H9 (cell line): ENCODE data around the gene DCAF11. TPM values are rescaled to one million over a fixed set of nuclear protein-coding genes. Genes with fewer than 3 reads are reported as not detected.

Source experiments
- DNase-seq: peaks from one replicate; pipeline ENCODE4 v3.0.0-alpha.2; 2017
- H2AFZ ChIP-seq: one replicate; pipeline ENCODE4 v1.6.1; 2013; ENCODE audit warnings: mild to moderate bottlenecking, low read length, control low read depth, moderate library complexity
- H2AK5ac ChIP-seq: 2 replicates; pipeline ENCODE4 v1.6.1; 2013; ENCODE audit warnings: low read length, control low read depth, mixed read lengths; ENCODE audit not compliant: insufficient read length
- H2BK120ac ChIP-seq: one replicate; pipeline ENCODE4 v1.6.1; 2013; ENCODE audit warnings: low read depth, mild to moderate bottlenecking, low read length, control low read depth, inconsistent platforms; ENCODE audit not compliant: poor library complexity, severe bottlenecking
- H2BK12ac ChIP-seq: 2 replicates; pipeline ENCODE4 v1.6.1; 2013; ENCODE audit warnings: low read length, control low read depth, mixed read lengths, low read depth; ENCODE audit not compliant: insufficient read length
- H2BK15ac ChIP-seq: 2 replicates; pipeline ENCODE4 v1.6.1; 2013; ENCODE audit warnings: low read depth, low read length, control low read depth
- H2BK20ac ChIP-seq: one replicate; pipeline ENCODE4 v1.6.1; 2013; ENCODE audit warnings: low read depth, mild to moderate bottlenecking, low read length, control low read depth, inconsistent platforms; ENCODE audit not compliant: poor library complexity, severe bottlenecking
- H2BK5ac ChIP-seq: 2 replicates; pipeline ENCODE4 v1.6.1; 2013; ENCODE audit warnings: low read length, control low read depth, mixed read lengths; ENCODE audit not compliant: insufficient read length
- H3K14ac ChIP-seq: 2 replicates; pipeline ENCODE4 v1.6.1; 2013; ENCODE audit warnings: low read length, control low read depth; ENCODE audit not compliant: insufficient read depth
- H3K18ac ChIP-seq: 2 replicates; pipeline ENCODE4 v1.6.1; 2013; ENCODE audit warnings: low read depth, mild to moderate bottlenecking, mixed read lengths, low read length, control low read depth; ENCODE audit not compliant: insufficient read length
- H3K23ac ChIP-seq: 2 replicates; pipeline ENCODE4 v1.6.1; 2013; ENCODE audit warnings: low read length, control low read depth, mixed read lengths, low read depth; ENCODE audit not compliant: insufficient read length
- H3K23me2 ChIP-seq: 2 replicates; pipeline ENCODE4 v1.6.1; 2013; ENCODE audit warnings: low read depth, mild to moderate bottlenecking, mixed read lengths, low read length, control low read depth; ENCODE audit not compliant: insufficient read length, poor library complexity, severe bottlenecking
- H3K27ac ChIP-seq: 2 replicates; pipeline ENCODE4 v1.5.1; 2013; ENCODE audit warnings: low read length, control low read depth, mixed read lengths, low read depth; ENCODE audit not compliant: insufficient read length
- H3K27me3 ChIP-seq: 2 replicates; pipeline ENCODE4 v1.6.1; 2013; ENCODE audit warnings: low read length, control low read depth, inconsistent platforms; ENCODE audit not compliant: insufficient read depth
- H3K4ac ChIP-seq: 2 replicates; pipeline ENCODE4 v1.6.1; 2013; ENCODE audit warnings: low read depth, mild to moderate bottlenecking, control low read depth, inconsistent platforms, low read length, moderate library complexity
- H3K4me1 ChIP-seq: 2 replicates; pipeline ENCODE4 v1.6.1; 2013; ENCODE audit warnings: low read length, control low read depth, inconsistent platforms; ENCODE audit not compliant: insufficient read depth
- H3K4me2 ChIP-seq: 2 replicates; pipeline ENCODE4 v1.6.1; 2013; ENCODE audit warnings: low read length, control low read depth, mixed read lengths; ENCODE audit not compliant: insufficient read length, insufficient read depth
- H3K56ac ChIP-seq: 2 replicates; pipeline ENCODE4 v1.6.1; 2013; ENCODE audit warnings: low read depth, mild to moderate bottlenecking, mixed read lengths, low read length, control low read depth; ENCODE audit not compliant: insufficient read length
- H3K79me1 ChIP-seq: 2 replicates; pipeline ENCODE4 v1.6.1; 2013; ENCODE audit warnings: low read depth, mild to moderate bottlenecking, moderate library complexity, low read length, control low read depth, inconsistent platforms; ENCODE audit not compliant: insufficient read depth, poor library complexity, severe bottlenecking
- H3K79me2 ChIP-seq: 2 replicates; pipeline ENCODE4 v1.6.1; 2013; ENCODE audit warnings: low read length, control low read depth, inconsistent platforms; ENCODE audit not compliant: insufficient read depth
- H3K9ac ChIP-seq: 2 replicates; pipeline ENCODE4 v1.6.1; 2013; ENCODE audit warnings: low read length, control low read depth, mixed read lengths; ENCODE audit not compliant: insufficient read length; ENCODE audit errors: extremely low read depth
- H3K9me3 ChIP-seq: one replicate; pipeline ENCODE4 v1.6.1; 2013; ENCODE audit warnings: low read depth, low read length, inconsistent platforms; ENCODE audit not compliant: control insufficient read depth
- H3T11ph ChIP-seq: one replicate; pipeline ENCODE4 v1.6.1; 2013; ENCODE audit warnings: mild to moderate bottlenecking, low read length, control low read depth, inconsistent platforms
- H4K20me1 ChIP-seq: one replicate; pipeline ENCODE4 v1.6.1; 2013; ENCODE audit not compliant: control insufficient read depth, insufficient read length, insufficient read depth
- H4K5ac ChIP-seq: 2 replicates; pipeline ENCODE4 v1.6.1; 2013; ENCODE audit warnings: low read depth, mild to moderate bottlenecking, mixed read lengths, low read length, control low read depth; ENCODE audit not compliant: insufficient read length
- H4K8ac ChIP-seq: replicated peaks from 2 replicates; pipeline ENCODE4 v1.6.1; 2013; ENCODE audit warnings: low read length, control low read depth, mixed read lengths, low read depth; ENCODE audit not compliant: insufficient read length
- H4K91ac ChIP-seq: 2 replicates; pipeline ENCODE4 v1.6.1; 2013; ENCODE audit warnings: low read depth, mild to moderate bottlenecking, moderate library complexity, mixed read lengths, low read length, control low read depth; ENCODE audit not compliant: insufficient read length
- H3K27ac Mint-ChIP-seq, 3 experiments: 2 replicates in 2 of 3; 3 replicates in 1 of 3; pipeline ENCODE4 v1.8.0; 2020 to 2021; ENCODE audit warnings: mixed read lengths in 3 of 3, mild to moderate bottlenecking in 1 of 3, moderate library complexity in 1 of 3
- H3K27me3 Mint-ChIP-seq: 2 replicates; pipeline ENCODE4 v1.8.0; 2021; ENCODE audit warnings: low read depth, mild to moderate bottlenecking, moderate library complexity, mixed read lengths
- H3K36me3 Mint-ChIP-seq, 3 experiments: 2 replicates in 2 of 3; 3 replicates in 1 of 3; pipeline ENCODE4 v1.8.0; 2020 to 2021; ENCODE audit warnings: low read depth in 3 of 3, mixed read lengths in 3 of 3; ENCODE audit not compliant: insufficient read depth in 1 of 3
- H3K4me1 Mint-ChIP-seq, 2 experiments: 2 replicates each; pipeline ENCODE4 v1.8.0; 2020; ENCODE audit warnings: mixed read lengths in 2 of 2
- H3K4me3 Mint-ChIP-seq, 2 experiments: 2 replicates in 1 of 2; 3 replicates in 1 of 2; pipeline ENCODE4 v1.8.0; 2020 to 2021; ENCODE audit warnings: mild to moderate bottlenecking in 2 of 2, mixed read lengths in 2 of 2, moderate library complexity in 1 of 2
- H3K9me3 Mint-ChIP-seq, 2 experiments: 2 replicates in 1 of 2; 3 replicates in 1 of 2; pipeline ENCODE4 v1.8.0; 2020; ENCODE audit warnings: mild to moderate bottlenecking in 2 of 2, mixed read lengths in 2 of 2, moderate library complexity in 1 of 2
- WGBS: extraction: QIAGEN DNeasy Blood & Tissue Kit; methylation state at CpG from one replicate; pipeline ENCODE4 v1.1.7; 2013; ENCODE audit warnings: missing lambda C conversion rate, low lambda C conversion rate, mixed read lengths; ENCODE audit not compliant: insufficient read length; ENCODE audit errors: extremely low coverage; 5-methylcytosine and 5-hydroxymethylcytosine counted together
- total RNA-seq: library from RNA; stranded (reverse); gene quantifications from 2 replicates; pipeline ENCODE4 v1.2.1, GENCODE V29; 2021
- TF ChIP-seq, protein P1 (sequence below): fragments of 200-600 bp; sonication (generic); conservative IDR thresholded peaks from 3 replicates; pipeline ENCODE4 v1.8.0; 2021; ENCODE audit warnings: antibody characterized with exemption, mild to moderate bottlenecking

Gene DCAF11
- total RNA-seq, 1 experiment from 2014 or later, result 73.4 TPM

DNA sequence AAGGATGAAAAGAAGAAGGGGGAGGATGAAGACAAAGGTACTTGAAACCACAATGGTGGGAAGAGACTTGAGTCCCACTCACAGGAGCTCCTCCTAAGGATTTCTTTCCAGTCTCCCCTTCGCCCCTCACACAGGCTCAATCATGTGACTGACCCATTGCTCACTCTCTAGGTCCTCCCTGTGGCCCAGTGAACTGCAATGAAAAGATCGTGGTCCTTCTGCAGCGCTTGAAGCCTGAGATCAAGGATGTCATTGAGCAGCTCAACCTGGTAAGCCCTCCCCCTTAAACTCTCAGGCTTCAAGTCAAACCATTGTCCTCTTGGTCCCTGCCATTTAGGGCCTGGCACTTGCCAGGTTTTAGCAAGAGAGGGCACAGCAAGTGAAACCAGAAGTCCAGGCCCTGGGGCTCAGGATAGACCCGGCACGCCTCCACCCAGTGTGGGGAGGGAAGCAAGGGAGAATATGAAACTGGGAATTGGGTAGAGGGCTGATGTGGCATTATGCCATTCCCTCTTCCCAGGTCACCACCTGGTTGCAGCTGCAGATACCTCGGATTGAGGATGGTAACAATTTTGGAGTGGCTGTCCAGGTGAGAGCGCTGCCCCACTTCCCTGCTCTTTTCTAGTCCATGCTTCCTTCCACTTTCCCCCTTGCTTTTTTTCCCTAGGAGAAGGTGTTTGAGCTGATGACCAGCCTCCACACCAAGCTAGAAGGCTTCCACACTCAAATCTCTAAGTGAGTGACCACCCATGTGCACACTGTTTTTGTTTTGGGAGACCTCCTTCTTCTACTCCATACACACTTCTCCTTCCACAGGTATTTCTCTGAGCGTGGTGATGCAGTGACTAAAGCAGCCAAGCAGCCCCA lies 23.2 kb downstream of the DCAF11 start:
- no peak overlapping the region for H4K5ac ChIP-seq
- H4K8ac ChIP-seq, result no peak overlapping the region
- H2AFZ ChIP-seq, result no peak overlapping the region
- Mint-ChIP-seq H3K9me3 (0 out of 5 replicates have a peak, but pooled peaks cover 0 to 2% of the 10 kb centered on the region in 2 experiments), H3K4me1 (peaks cover 31 to 33% of the 10 kb centered on the region in 2 experiments), H3K36me3 (peaks cover 22 to 34% (median 29%) of the 10 kb centered on the region in 3 experiments), H3K27ac (peak overlapping the region in 1 of 3 experiments; percentile 54; a peak in 3 of 7 replicates), H3K27me3 (no peaks in the 10 kb centered on the region), H3K4me3 (peak overlapping the region; percentile 38 to 66; a peak in 4 of 5 replicates)
- no peak overlapping the region for H2AK5ac ChIP-seq
- H2BK20ac ChIP-seq, result no peak overlapping the region
- peaks cover 3% of the 10 kb centered on the region; the same call in 1 of the 2 replicates for H3K79me2 ChIP-seq
- no peak overlapping the region for H3T11ph ChIP-seq
- H4K20me1 ChIP-seq, result no peaks in the 10 kb centered on the region
- no peak overlapping the region for H3K56ac ChIP-seq
- H3K9ac ChIP-seq, result no peak overlapping the region
- TF ChIP-seq, protein P1, sequence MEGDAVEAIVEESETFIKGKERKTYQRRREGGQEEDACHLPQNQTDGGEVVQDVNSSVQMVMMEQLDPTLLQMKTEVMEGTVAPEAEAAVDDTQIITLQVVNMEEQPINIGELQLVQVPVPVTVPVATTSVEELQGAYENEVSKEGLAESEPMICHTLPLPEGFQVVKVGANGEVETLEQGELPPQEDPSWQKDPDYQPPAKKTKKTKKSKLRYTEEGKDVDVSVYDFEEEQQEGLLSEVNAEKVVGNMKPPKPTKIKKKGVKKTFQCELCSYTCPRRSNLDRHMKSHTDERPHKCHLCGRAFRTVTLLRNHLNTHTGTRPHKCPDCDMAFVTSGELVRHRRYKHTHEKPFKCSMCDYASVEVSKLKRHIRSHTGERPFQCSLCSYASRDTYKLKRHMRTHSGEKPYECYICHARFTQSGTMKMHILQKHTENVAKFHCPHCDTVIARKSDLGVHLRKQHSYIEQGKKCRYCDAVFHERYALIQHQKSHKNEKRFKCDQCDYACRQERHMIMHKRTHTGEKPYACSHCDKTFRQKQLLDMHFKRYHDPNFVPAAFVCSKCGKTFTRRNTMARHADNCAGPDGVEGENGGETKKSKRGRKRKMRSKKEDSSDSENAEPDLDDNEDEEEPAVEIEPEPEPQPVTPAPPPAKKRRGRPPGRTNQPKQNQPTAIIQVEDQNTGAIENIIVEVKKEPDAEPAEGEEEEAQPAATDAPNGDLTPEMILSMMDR, result no peak
- H3K27ac ChIP-seq, result no peak overlapping the region
- no peak overlapping the region for H2BK120ac ChIP-seq
- H2BK15ac ChIP-seq, result no peak overlapping the region
- DNase-seq, result no peak
- no peak overlapping the region for H3K4me2 ChIP-seq
- H3K23ac ChIP-seq, result no peak overlapping the region
- H4K91ac ChIP-seq, result no peak overlapping the region
- H3K9me3 ChIP-seq, result no peaks in the 10 kb centered on the region
- no peak overlapping the region for H3K18ac ChIP-seq
- no peaks in the 10 kb centered on the region for H3K4me1 ChIP-seq
- H3K27me3 ChIP-seq, result no peaks in the 10 kb centered on the region
- no peak overlapping the region for H3K4ac ChIP-seq
- H3K23me2 ChIP-seq, result peaks cover 10% of the 10 kb centered on the region
- peaks cover 2% of the 10 kb centered on the region for H3K79me1 ChIP-seq
- H2BK5ac ChIP-seq, result no peak overlapping the region
- no peak overlapping the region for H2BK12ac ChIP-seq
- WGBS, result no CpG with 5 or more reads among the region's 8 CpGs
- H3K14ac ChIP-seq, result no peak overlapping the region
